B cell (primary cell): ENCODE data around the gene TFDP1. TPM values are rescaled to one million over a fixed set of nuclear protein-coding genes. Genes with fewer than 3 reads are reported as not detected.

Experiments used
- ATAC-seq: fragments of 200-7000 bp; cut with Tn5 transposase; one replicate; pipeline ENCODE4 v1.10.0; 2021; ENCODE audit warnings: low read depth, mild to moderate bottlenecking, moderate number of reproducible peaks, moderate library complexity
- CTCF ChIA-PET: fragments of 350-600 bp; sonication (Branson Sonifier 250); formaldehyde crosslinking; loops from one replicate; lab custom pipeline; 2021; ENCODE audit warnings: antibody characterized with exemption, inconsistent platforms; lab: Charles Lee
- POLR2A ChIA-PET: fragments of 350-600 bp; sonication (Branson Sonifier 250); formaldehyde crosslinking; loops from one replicate; lab custom pipeline; 2021; ENCODE audit warnings: antibody characterized with exemption; lab: Charles Lee
- DNase-seq: peaks from one replicate; pipeline ENCODE4 v3.0.0; 2013
- H2AFZ ChIP-seq: 2 replicates; pipeline ENCODE4 v1.6.1; 2012; ENCODE audit warnings: mild to moderate bottlenecking, low read depth, low read length; ENCODE audit not compliant: insufficient read depth, poor library complexity, severe bottlenecking
- H3K27ac ChIP-seq, 2 donors: 1 replicate in 1 of 2; 2 replicates in 1 of 2; pipeline ENCODE4 v1.5.1; 2012 to 2013; ENCODE audit warnings: low read length in 2 of 2, mild to moderate bottlenecking in 2 of 2, moderate library complexity in 1 of 2
- H3K27me3 ChIP-seq, 4 experiments: fragments of 200-600 bp in 1 of 4; sonication (generic) in 1 of 4; replicated peaks in 1 of 4; 1 replicate in 2 of 4; 2 replicates in 2 of 4; pipeline versions ENCODE4 v1.6.1 to v1.7.0; 2013 to 2016; ENCODE audit warnings: low read length in 3 of 4, mild to moderate bottlenecking in 2 of 4, mixed read lengths in 1 of 4, moderate library complexity in 1 of 4; ENCODE audit not compliant: insufficient read depth in 4 of 4, control insufficient read depth in 3 of 4; ENCODE audit errors: control extremely low read depth in 1 of 4
- H3K36me3 ChIP-seq, 2 experiments: replicated peaks in 1 of 2; 1 replicate in 1 of 2; 2 replicates in 1 of 2; pipeline versions ENCODE4 v1.6.1 to v1.7.1; 2013; ENCODE audit warnings: low read length in 1 of 2; ENCODE audit not compliant: insufficient read depth in 2 of 2, control insufficient read depth in 1 of 2; ENCODE audit errors: control extremely low read depth in 1 of 2, extremely low read depth in 1 of 2
- H3K4me1 ChIP-seq, 2 donors: fragments of 200-600 bp in 1 of 2; sonication (generic) in 1 of 2; 1 replicate in 1 of 2; 2 replicates in 1 of 2; pipeline versions ENCODE4 v1.5.1 to v1.6.1; 2013 to 2017; ENCODE audit warnings: low read length in 2 of 2; ENCODE audit not compliant: control insufficient read depth in 2 of 2, insufficient read depth in 2 of 2
- H3K4me2 ChIP-seq: replicated peaks from 2 replicates; pipeline ENCODE3; 2012; ENCODE audit warnings: mild to moderate bottlenecking, low read depth, low read length; ENCODE audit not compliant: poor library complexity, severe bottlenecking
- H3K4me3 ChIP-seq, 5 experiments: fragments of 200-600 bp in 1 of 5; sonication (generic) in 1 of 5; 1 replicate in 3 of 5; 2 replicates in 2 of 5; pipeline versions ENCODE4 v1.5.1 to v1.7.0; 2011 to 2016; ENCODE audit warnings: low read length in 4 of 5, mild to moderate bottlenecking in 4 of 5, low read depth in 2 of 5, control low read depth in 1 of 5, moderate library complexity in 1 of 5; ENCODE audit not compliant: insufficient read depth in 1 of 5; ENCODE audit errors: control extremely low read depth in 1 of 5, extremely low read depth in 1 of 5
- H3K79me2 ChIP-seq: fragments of 200-600 bp; sonication (generic); one replicate; pipeline ENCODE4 v1.6.0; 2016; ENCODE audit warnings: low read length; ENCODE audit not compliant: control insufficient read depth, insufficient read depth
- H3K9ac ChIP-seq: fragments of 200-600 bp; sonication (generic); 2 replicates; pipeline ENCODE4 v1.6.1; 2017; ENCODE audit warnings: mild to moderate bottlenecking, low read length, moderate library complexity
- H3K9me3 ChIP-seq, 3 donors: one replicate each; pipeline versions ENCODE4 v1.6.1 to v1.7.1; 2013; ENCODE audit warnings: low read length in 2 of 3; ENCODE audit not compliant: control insufficient read depth in 2 of 3, insufficient read depth in 1 of 3; ENCODE audit errors: control extremely low read depth in 1 of 3
- H4K20me1 ChIP-seq: 2 replicates; pipeline ENCODE4 v1.6.0; 2012; ENCODE audit warnings: mild to moderate bottlenecking, low read length; ENCODE audit not compliant: insufficient read depth, control insufficient read depth, poor library complexity, severe bottlenecking
- H3K27ac Mint-ChIP-seq: one replicate; pipeline ENCODE4 v1.8.0; 2021; ENCODE audit warnings: mixed read lengths
- H3K27me3 Mint-ChIP-seq: one replicate; pipeline ENCODE4 v1.8.0; 2021; ENCODE audit warnings: mixed read lengths
- H3K4me1 Mint-ChIP-seq: one replicate; pipeline ENCODE4 v1.8.0; 2021; ENCODE audit warnings: mixed read lengths
- H3K4me3 Mint-ChIP-seq: one replicate; pipeline ENCODE4 v1.8.0; 2021; ENCODE audit warnings: mixed read lengths
- H3K9me3 Mint-ChIP-seq: one replicate; pipeline ENCODE4 v1.8.0; 2022; ENCODE audit warnings: mixed read lengths; ENCODE audit not compliant: insufficient read depth
- EZH2 ChIP-seq: IDR thresholded peaks from 2 replicates; pipeline ENCODE4 v1.6.1; 2012; ENCODE audit warnings: borderline replicate concordance, low read depth, mild to moderate bottlenecking, moderate library complexity, low read length; ENCODE audit not compliant: insufficient read depth, poor library complexity, severe bottlenecking
- WGBS: methylation state at CpG from one replicate; pipeline ENCODE4 v1.1.5; 2013; ENCODE audit warnings: missing lambda C conversion rate; ENCODE audit not compliant: insufficient coverage; 5-methylcytosine and 5-hydroxymethylcytosine counted together
- intact Hi-C: fragments of 100-400 bp; cut with micrococcal nuclease; formaldehyde crosslinking; loops from one replicate; pipeline ENCODE4 v1.10.0; 2022
- polyA plus RNA-seq: library from polyadenylated mRNA; depleted of rRNA; stranded (reverse); fragments of >200 nt; gene quantifications from 2 replicates; pipeline ENCODE4 v1.2.3, GENCODE V29; 2012
- total RNA-seq, 2 donors: library from RNA; stranded (reverse); fragments of 120-200 nt in 1 of 2; gene quantifications; 1 replicate in 1 of 2; 2 replicates in 1 of 2; pipeline versions ENCODE4 v1.2.3 to v1.2.4, GENCODE V29; 2013 to 2022
- TF ChIP-seq, protein P1 (sequence below): fragments of 200-600 bp; IDR thresholded peaks from one replicate; pipeline ENCODE4 v1.8.0; 2022; ENCODE audit warnings: antibody characterized with exemption, mild to moderate bottlenecking

TFDP1 gene
- total and polyA plus RNA-seq, 2 donors (not counting 1 experiment from before 2014, with no cell fraction given), result 19.1 to 31.1 TPM

DNA sequence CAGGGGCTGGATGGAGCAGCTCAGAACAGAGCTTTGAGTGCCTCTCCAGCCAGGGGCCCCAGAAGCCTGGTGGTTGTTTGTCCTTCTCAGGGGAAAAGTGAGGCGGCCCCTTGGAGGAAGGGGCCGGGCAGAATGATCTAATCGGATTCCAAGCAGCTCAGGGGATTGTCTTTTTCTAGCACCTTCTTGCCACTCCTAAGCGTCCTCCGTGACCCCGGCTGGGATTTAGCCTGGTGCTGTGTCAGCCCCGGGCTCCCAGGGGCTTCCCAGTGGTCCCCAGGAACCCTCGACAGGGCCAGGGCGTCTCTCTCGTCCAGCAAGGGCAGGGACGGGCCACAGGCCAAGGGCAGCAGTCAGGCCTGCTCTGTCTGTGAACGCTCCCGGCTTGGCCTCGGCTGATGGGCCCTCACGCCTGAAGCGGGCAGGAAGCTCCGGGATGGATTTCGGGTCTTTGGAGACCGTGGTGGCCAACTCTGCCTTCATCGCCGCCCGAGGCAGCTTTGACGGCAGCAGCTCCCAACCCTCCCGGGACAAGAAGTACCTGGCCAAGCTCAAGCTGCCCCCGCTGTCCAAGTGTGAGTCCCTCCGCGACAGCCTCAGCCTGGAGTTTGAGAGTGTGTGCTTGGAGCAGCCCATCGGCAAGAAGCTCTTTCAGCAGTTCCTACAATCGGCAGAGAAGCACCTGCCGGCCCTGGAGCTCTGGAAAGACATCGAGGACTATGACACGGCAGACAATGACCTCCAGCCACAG lies 82.6 kb downstream of the TFDP1 start, which contains the start of gene GRK1:
GRK1 (plus strand) TSS at position 269 of the 751 bp plus-strand sequence; CDS start at position 437, 168 bp downstream.
- no peaks in the 10 kb centered on the region for H3K36me3 ChIP-seq
- Mint-ChIP-seq H3K4me1 (no peaks in the 10 kb centered on the region), H3K9me3 (no peaks in the 10 kb centered on the region), H3K27ac (no peak within 1 kb of the TSS), H3K4me3 (no peak within 1 kb of the TSS), H3K27me3 (peaks cover 4% of the 10 kb centered on the region)
- no peak within 1 kb of the TSS for H3K9ac ChIP-seq
- H3K9me3 ChIP-seq, result peaks cover 0 to 14% (median 0%) of the 10 kb centered on the region in 3 donors
- H2AFZ ChIP-seq, result no peak within 1 kb of the TSS
- DNase-seq, result no peak
- CTCF ChIA-PET, result no interaction called here
- 90% methylated on average over 32 of the region's 32 CpGs for WGBS
- H3K4me3 ChIP-seq, result no peak within 1 kb of the TSS
- intact Hi-C loops, result no loop called here
- ATAC-seq, result no peak
- no peaks in the 10 kb centered on the region for H3K79me2 ChIP-seq
- POLR2A ChIA-PET, result no interaction called here
- H3K4me1 ChIP-seq, result no peaks in the 10 kb centered on the region
- TF ChIP-seq, protein P1, sequence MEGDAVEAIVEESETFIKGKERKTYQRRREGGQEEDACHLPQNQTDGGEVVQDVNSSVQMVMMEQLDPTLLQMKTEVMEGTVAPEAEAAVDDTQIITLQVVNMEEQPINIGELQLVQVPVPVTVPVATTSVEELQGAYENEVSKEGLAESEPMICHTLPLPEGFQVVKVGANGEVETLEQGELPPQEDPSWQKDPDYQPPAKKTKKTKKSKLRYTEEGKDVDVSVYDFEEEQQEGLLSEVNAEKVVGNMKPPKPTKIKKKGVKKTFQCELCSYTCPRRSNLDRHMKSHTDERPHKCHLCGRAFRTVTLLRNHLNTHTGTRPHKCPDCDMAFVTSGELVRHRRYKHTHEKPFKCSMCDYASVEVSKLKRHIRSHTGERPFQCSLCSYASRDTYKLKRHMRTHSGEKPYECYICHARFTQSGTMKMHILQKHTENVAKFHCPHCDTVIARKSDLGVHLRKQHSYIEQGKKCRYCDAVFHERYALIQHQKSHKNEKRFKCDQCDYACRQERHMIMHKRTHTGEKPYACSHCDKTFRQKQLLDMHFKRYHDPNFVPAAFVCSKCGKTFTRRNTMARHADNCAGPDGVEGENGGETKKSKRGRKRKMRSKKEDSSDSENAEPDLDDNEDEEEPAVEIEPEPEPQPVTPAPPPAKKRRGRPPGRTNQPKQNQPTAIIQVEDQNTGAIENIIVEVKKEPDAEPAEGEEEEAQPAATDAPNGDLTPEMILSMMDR, result no peak
- TF ChIP-seq EZH2, result no peak
- H3K27me3 ChIP-seq, result peaks cover 0 to 11% (median 0%) of the 10 kb centered on the region in 4 experiments
- no peak within 1 kb of the TSS for H3K4me2 ChIP-seq
- H3K27ac ChIP-seq, result no peak within 1 kb of the TSS
- H4K20me1 ChIP-seq, result no peaks in the 10 kb centered on the region

DNA sequence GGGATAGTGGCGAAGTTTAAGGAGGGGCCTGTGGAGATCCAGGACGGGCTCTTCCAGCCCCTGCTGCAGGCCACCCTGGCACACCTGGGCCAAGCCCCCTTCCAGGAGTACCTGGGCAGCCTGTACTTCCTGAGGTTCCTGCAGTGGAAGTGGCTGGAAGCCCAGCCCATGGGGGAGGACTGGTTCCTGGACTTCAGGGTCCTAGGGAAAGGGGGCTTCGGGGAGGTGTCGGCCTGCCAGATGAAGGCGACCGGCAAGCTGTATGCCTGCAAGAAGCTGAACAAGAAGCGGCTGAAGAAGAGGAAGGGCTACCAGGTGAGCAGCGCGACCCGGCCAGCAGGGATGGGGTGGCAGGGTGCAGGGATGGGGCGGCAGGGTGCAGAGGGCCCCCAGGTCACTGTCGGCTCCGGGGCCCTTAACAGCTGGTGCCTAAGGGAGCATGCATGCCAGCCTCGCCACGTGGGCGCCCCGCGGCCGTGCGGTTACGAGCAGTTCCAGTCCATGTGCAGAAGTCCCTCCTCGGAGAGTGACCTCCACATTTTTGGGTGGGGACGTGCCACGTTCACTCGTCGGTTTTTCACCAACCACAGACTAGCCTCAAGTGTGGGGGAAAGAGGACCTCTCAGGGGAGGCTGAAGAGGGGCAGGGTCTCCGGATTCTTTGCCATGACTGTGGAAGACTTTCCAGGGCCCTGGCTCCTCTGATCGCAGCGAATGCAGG lies 83.4 kb downstream of the TFDP1 start:
- ChIA-PET POLR2A (no interaction called here), CTCF (no interaction called here)
- ATAC-seq, result no peak
- DNase-seq, result no peak
- intact Hi-C loops, result no loop called here
- no peaks in the 10 kb centered on the region for H3K4me1 Mint-ChIP-seq
- Histone ChIP-seq H3K36me3 (no peaks in the 10 kb centered on the region), H3K9me3 (peaks cover 0 to 14% (median 0%) of the 10 kb centered on the region in 3 donors), H3K27ac (no peak overlapping the region), H3K4me2 (no peak overlapping the region), H3K4me3 (no peak overlapping the region), H3K27me3 (peaks cover 0 to 11% (median 0%) of the 10 kb centered on the region in 4 experiments), H4K20me1 (no peaks in the 10 kb centered on the region), H3K9ac (no peak overlapping the region), H3K79me2 (no peaks in the 10 kb centered on the region), H3K4me1 (no peaks in the 10 kb centered on the region), H2AFZ (no peak overlapping the region)
- no peak overlapping the region for H3K4me3 Mint-ChIP-seq
- no peak for TF ChIP-seq EZH2
- TF ChIP-seq, protein P1, result no peak
- WGBS, result 92% methylated on average over 29 of the region's 29 CpGs
- H3K27ac Mint-ChIP-seq, result no peak overlapping the region
- H3K27me3 Mint-ChIP-seq, result peaks cover 7% of the 10 kb centered on the region
- H3K9me3 Mint-ChIP-seq, result no peaks in the 10 kb centered on the region
